OCI-LY3 (cell line): ENCODE results near the gene GAB2.

Source experiments
- H2AFZ ChIP-seq: fragments of 200-600, 300-600 bp; shearing (Covaris generic); 2 replicates; pipeline ENCODE4 v1.6.0; 2014; ENCODE audit warnings: antibody characterized with exemption, low read depth, low read length
- H3K27ac ChIP-seq: fragments of 200-600, 300-600 bp; sonication (generic); 2 replicates; pipeline ENCODE4 v1.5.1; 2014; ENCODE audit warnings: mild to moderate bottlenecking, low read length, moderate library complexity, mixed read lengths
- H3K27me3 ChIP-seq: fragments of 200-600, 300-600 bp; sonication (generic); 2 replicates; pipeline ENCODE4 v1.6.1; 2014; ENCODE audit warnings: low read depth, low read length, mixed read lengths
- H3K36me3 ChIP-seq: fragments of 200-600, 300-600 bp; sonication (generic); replicated peaks from 2 replicates; pipeline ENCODE3; 2014; ENCODE audit warnings: low read depth, low read length, mixed read lengths
- H3K4me1 ChIP-seq: fragments of 300-600, 200-600 bp; sonication (generic); 2 replicates; pipeline ENCODE4 v1.6.1; 2014; ENCODE audit warnings: low read length, mixed read lengths
- H3K4me2 ChIP-seq: fragments of 200-600, 300-600 bp; sonication (generic); 2 replicates; pipeline ENCODE4 v1.6.1; 2014; ENCODE audit warnings: low read length, mixed read lengths
- H3K4me3 ChIP-seq: fragments of 300-600, 200-600 bp; sonication (generic); 2 replicates; pipeline ENCODE4 v1.5.1; 2014; ENCODE audit warnings: antibody characterized with exemption, mild to moderate bottlenecking, low read length, moderate library complexity
- H3K79me2 ChIP-seq: fragments of 300-600, 200-600 bp; shearing (Covaris generic); 2 replicates; pipeline ENCODE4 v1.6.1; 2014; ENCODE audit warnings: mild to moderate bottlenecking, low read length, mixed read lengths
- H3K9ac ChIP-seq: fragments of 300-600, 200-600 bp; shearing (Covaris generic); 2 replicates; pipeline ENCODE4 v1.6.0; 2014; ENCODE audit warnings: mild to moderate bottlenecking, low read length, moderate library complexity
- H3K9me3 ChIP-seq: fragments of 200-600, 300-600 bp; shearing (Covaris generic); 2 replicates; pipeline ENCODE4 v1.6.1; 2014; ENCODE audit warnings: low read length, mixed read lengths; ENCODE audit not compliant: insufficient read depth
- H4K20me1 ChIP-seq: fragments of 200-600, 300-600 bp; sonication (generic); 2 replicates; pipeline ENCODE4 v1.6.1; 2016; ENCODE audit warnings: low read length, mixed read lengths; ENCODE audit not compliant: insufficient read depth
- CTCF ChIP-seq: fragments of 200-600, 300-600 bp; sonication (generic); IDR thresholded peaks from 2 replicates; pipeline ENCODE4 v1.5.1; 2014; ENCODE audit warnings: antibody characterized with exemption, low read length, low read depth
- EZH2phosphoT487 ChIP-seq: fragments of 200-600 bp; shearing (Covaris generic); IDR thresholded peaks from 2 replicates; pipeline ENCODE4 v1.6.1; 2018; ENCODE audit warnings: antibody characterized with exemption, mixed run types, low read depth

Gene GAB2

DNA sequence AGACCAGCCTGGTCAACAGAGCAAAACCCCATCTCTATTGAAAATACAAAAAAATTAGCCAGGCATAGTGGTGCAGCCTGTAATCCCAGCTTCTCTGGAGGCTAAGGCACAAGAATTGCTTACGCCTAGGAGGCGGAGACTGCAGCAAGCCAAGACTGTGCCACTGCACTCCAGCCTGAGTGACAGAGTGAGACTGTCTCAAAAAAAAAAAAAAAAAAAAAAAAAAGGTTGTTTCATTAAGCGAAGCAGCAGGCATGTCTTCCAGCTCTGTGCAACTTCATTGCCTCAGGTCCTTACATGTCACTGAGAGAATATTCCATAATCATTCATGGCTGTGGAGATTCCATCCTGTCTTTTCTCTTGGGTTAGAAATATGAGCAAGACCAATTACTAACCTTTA, 16.9 kb downstream of the GAB2 start:
- Histone ChIP-seq H3K36me3 (no peaks in the 10 kb centered on the region), H2AFZ (no peak overlapping the region), H3K9ac (no peak overlapping the region), H3K4me2 (no peak overlapping the region), H4K20me1 (no peaks in the 10 kb centered on the region), H3K79me2 (peaks cover 6% of the 10 kb centered on the region; the same call in 1 of the 2 replicates), H3K4me3 (no peak overlapping the region), H3K27ac (no peak overlapping the region), H3K9me3 (no peaks in the 10 kb centered on the region), H3K27me3 (no peaks in the 10 kb centered on the region), H3K4me1 (peaks cover 5% of the 10 kb centered on the region; the same call in 1 of the 2 replicates)
- TF ChIP-seq CTCF: no peak

GRCh38 chr11:78400116-78400515, 17.5 kb downstream of the GAB2 start:
- no peaks in the 10 kb centered on the region for H3K9me3 ChIP-seq
- H3K79me2 ChIP-seq: 0 out of 2 replicates have a peak, but pooled peaks cover 5% of the 10 kb centered on the region
- no peaks in the 10 kb centered on the region for H3K27me3 ChIP-seq
- no peak overlapping the region for H3K27ac ChIP-seq
- no peak overlapping the region for H3K9ac ChIP-seq
- H3K36me3 ChIP-seq: no peaks in the 10 kb centered on the region
- TF ChIP-seq CTCF: no peak
- no peak for TF ChIP-seq EZH2phosphoT487
- H4K20me1 ChIP-seq: no peaks in the 10 kb centered on the region
- no peak overlapping the region for H3K4me3 ChIP-seq
- no peak overlapping the region for H2AFZ ChIP-seq
- H3K4me2 ChIP-seq: no peak overlapping the region
- H3K4me1 ChIP-seq: peaks cover 5% of the 10 kb centered on the region; the same call in 1 of the 2 replicates

GRCh38 chr11:78399136-78399535, 18.5 kb downstream of the GAB2 start:
- Histone ChIP-seq H3K27me3 (no peaks in the 10 kb centered on the region), H3K4me1 (peaks cover 5% of the 10 kb centered on the region; the same call in 1 of the 2 replicates), H3K9ac (no peak overlapping the region), H3K4me2 (no peak overlapping the region), H3K27ac (no peak overlapping the region), H3K79me2 (0 out of 2 replicates have a peak, but pooled peaks cover 3% of the 10 kb centered on the region), H4K20me1 (no peaks in the 10 kb centered on the region), H2AFZ (no peak overlapping the region), H3K36me3 (no peaks in the 10 kb centered on the region), H3K4me3 (no peak overlapping the region), H3K9me3 (no peaks in the 10 kb centered on the region)
- TF ChIP-seq EZH2phosphoT487: no peak
- no peak for TF ChIP-seq CTCF

GRCh38 chr11:78398715-78399114, 18.9 kb downstream of the GAB2 start:
- Histone ChIP-seq H3K79me2 (0 out of 2 replicates have a peak, but pooled peaks cover 3% of the 10 kb centered on the region), H3K27ac (no peak overlapping the region), H3K9ac (no peak overlapping the region), H3K4me2 (no peak overlapping the region), H2AFZ (no peak overlapping the region), H3K9me3 (no peaks in the 10 kb centered on the region), H3K4me3 (no peak overlapping the region), H4K20me1 (no peaks in the 10 kb centered on the region), H3K36me3 (no peaks in the 10 kb centered on the region), H3K4me1 (peaks cover 5% of the 10 kb centered on the region; the same call in 1 of the 2 replicates), H3K27me3 (no peaks in the 10 kb centered on the region)
- TF ChIP-seq EZH2phosphoT487 (no peak), CTCF (no peak)
